22Rv1 (cell line): Measurements from ENCODE around the gene MYRIP.

ENCODE experiments used
- H3K27ac ChIP-seq: fragments of 450-650 bp; 2 replicates; pipeline ENCODE4 v1.5.1; 2017
- ZFX ChIP-seq: fragments of 450-650 bp; IDR thresholded peaks from 2 replicates; pipeline ENCODE4 v1.6.1; 2017; ENCODE audit warnings: antibody characterized with exemption, borderline replicate concordance
- TF ChIP-seq, protein P1 (sequence below): fragments of 450-650 bp; IDR thresholded peaks from 2 replicates; pipeline ENCODE4 v1.5.1; 2017; ENCODE audit warnings: mild to moderate bottlenecking

The MYRIP gene

DNA sequence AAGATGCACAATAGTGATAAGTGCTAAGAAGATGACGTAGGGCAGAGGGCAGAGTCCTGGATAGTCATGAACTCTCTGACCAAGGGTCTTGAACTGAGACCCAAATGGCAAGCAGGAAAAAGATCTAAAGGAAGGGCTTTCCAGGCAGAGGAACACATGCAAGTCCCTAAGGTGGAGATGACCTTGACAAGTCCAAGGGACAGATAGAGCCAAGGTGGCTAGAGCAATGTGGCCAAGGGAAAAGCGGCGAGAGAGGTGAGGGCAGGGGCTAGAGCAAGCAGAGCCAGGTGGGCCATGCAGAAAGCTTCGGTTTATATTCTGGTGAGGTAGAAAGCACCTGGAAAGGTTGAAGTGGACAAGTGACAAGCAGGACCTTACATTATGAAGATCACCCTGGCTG, 414.4 kb downstream of the MYRIP start:
- TF ChIP-seq ZFX: no peak
- TF ChIP-seq, protein P1, sequence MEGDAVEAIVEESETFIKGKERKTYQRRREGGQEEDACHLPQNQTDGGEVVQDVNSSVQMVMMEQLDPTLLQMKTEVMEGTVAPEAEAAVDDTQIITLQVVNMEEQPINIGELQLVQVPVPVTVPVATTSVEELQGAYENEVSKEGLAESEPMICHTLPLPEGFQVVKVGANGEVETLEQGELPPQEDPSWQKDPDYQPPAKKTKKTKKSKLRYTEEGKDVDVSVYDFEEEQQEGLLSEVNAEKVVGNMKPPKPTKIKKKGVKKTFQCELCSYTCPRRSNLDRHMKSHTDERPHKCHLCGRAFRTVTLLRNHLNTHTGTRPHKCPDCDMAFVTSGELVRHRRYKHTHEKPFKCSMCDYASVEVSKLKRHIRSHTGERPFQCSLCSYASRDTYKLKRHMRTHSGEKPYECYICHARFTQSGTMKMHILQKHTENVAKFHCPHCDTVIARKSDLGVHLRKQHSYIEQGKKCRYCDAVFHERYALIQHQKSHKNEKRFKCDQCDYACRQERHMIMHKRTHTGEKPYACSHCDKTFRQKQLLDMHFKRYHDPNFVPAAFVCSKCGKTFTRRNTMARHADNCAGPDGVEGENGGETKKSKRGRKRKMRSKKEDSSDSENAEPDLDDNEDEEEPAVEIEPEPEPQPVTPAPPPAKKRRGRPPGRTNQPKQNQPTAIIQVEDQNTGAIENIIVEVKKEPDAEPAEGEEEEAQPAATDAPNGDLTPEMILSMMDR: no peak
- H3K27ac ChIP-seq: no peak overlapping the region

DNA sequence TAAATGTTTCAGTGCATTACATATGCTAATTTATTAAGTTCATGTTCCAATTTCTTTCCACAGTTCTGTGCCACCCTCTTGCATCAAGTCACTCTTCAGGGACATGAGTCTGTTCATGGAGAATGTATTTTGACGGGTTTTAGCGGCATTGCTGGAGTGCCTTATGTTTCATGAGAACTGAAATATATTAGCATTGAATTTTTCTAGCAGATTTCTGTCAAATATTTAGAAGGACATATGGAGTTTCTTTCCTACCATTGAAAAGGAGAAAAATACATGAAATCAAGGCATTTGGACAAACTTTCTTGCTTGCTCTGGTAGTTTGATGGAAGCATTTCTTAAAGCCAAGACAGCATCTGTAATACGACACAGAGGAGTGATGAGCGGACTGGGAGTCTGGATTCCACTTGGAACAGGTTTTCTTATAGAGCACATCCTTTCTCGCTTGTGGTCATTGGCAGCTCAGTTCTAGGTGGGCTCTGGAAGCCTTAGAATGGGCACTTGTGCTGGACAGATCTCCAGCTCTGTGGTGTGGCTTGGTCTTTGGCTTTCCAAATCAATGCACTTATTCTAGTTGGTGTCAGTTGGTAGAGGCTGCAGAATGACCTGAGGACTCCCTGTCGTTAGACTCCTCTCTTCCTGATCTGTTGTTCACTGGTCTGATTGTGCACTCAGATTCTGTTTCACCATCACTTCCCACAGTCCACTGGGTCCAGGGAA, 415.5 kb downstream of the MYRIP start:
- no peak overlapping the region for H3K27ac ChIP-seq
- TF ChIP-seq, protein P1: no peak
- no peak for TF ChIP-seq ZFX

DNA sequence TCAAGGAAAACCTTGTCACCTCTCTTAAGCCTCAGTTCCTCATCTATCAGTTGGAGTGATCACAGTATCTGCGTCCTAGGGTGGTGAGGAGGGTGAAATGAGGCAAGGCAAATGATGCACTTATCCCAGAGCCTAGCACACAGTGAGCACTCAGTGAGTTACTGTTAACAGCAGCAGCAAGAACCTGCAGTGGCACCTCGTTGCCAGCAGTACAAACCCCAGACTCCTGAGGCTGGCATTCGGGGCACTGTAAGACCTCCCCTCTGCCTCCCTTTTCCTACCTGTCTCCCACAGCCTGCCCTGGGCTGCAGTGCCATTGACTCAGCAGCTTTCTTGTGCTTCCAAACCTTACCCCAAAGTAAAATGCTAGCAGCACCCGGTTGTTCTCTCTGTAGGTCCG, 417.2 kb downstream of the MYRIP start:
- no peak for TF ChIP-seq ZFX
- TF ChIP-seq, protein P1: no peak
- no peak overlapping the region for H3K27ac ChIP-seq

DNA sequence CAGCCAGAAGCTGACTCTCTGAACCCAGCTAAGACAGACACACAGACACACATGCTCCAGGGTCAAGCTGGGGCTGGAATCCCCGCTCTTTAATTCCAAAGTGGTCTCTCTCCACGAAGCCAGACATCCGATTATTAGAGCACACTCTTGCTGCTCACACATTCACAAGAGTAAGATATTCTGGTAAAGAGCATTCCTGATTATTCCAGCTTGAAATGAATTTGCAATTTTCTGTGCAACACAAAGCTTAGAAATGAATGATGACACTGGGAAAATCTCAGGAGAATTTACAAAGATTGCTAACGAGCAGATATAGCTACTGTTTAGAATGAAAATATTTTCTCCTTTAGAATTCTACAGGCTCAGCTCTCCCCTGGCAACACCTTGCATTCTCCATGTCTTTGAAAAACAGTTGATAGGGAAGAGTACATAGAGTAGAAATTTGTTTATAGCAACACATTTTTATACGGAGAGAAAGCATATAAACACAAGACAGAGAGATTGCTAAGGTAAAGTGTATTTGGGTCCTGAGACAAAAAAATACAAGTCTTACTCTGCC, 419.5 kb downstream of the MYRIP start:
- H3K27ac ChIP-seq: no peak overlapping the region
- TF ChIP-seq, protein P1: no peak
- TF ChIP-seq ZFX: no peak

DNA sequence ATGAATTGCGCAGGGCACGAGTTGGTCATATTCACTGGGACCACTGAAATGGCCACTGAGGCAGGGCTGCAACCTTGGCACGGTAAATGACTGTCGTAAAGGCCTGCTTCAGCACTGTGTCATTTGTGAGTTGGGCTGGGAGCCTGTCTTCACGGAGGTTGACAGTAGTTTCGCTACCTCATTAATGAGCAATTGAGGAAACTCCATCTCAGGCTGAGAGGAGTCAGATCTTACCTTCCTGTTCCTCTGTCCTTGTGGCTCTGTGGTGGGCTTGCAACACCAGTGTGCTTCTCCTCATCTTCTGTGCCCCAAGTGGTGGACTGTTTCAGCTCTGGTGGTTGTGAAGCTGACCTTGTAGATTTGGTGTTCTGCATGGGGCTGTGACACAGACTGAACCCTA, 420.0 kb downstream of the MYRIP start:
- TF ChIP-seq ZFX: no peak
- TF ChIP-seq, protein P1: no peak
- no peak overlapping the region for H3K27ac ChIP-seq

DNA sequence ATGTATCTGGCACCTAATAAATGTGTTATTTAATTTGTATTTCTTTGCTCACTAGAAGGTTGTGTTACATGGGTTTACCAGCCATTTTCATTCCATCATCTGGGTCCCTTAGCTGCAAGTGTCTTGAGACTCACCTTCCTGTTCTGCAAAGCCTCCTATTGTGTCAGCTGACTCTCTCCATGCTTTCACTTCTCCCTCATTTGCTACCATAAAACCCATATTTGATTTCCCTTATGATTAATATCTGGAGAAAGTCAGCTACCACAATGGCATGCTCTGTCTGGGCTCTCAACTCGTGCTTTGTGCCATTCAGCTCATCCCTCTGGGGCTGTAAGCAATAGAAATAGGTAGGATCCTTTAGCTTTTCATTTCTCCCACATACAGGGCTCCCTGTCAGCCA, 420.6 kb downstream of the MYRIP start:
- no peak overlapping the region for H3K27ac ChIP-seq
- TF ChIP-seq, protein P1: no peak
- no peak for TF ChIP-seq ZFX

DNA sequence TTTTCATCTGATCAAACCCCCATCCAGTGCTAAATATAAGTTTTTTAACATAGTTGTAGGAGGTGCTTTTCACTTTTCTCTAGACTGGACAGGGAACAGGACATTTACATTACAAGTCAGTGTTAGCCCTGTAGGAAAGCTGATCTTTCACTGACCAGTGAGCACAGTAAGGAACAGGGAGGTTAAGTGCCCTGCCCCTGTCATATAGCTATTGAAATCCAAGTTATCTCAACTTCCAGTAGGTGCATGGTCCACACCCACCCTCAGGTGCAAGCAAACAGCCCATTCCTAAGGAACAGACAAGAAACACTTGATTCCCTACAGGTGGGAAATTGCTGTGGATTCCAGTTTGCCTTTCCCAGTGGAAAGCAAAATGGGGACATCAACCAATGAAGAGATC, 421.0 kb downstream of the MYRIP start:
- peak overlapping the region; percentile 52; the same call in 1 of the 2 replicates for H3K27ac ChIP-seq
- TF ChIP-seq, protein P1: no peak
- TF ChIP-seq ZFX: no peak
